ENCODE measurements around the gene GALNT1. TPM values are rescaled to one million over a fixed set of nuclear protein-coding genes. Genes with fewer than 3 reads are reported as not detected.

GALNT1 gene
- polyA plus RNA-seq, 1 donor (not counting 4 experiments of a cell fraction or from before 2014, with no cell fraction given), result 69.4 TPM

DNA sequence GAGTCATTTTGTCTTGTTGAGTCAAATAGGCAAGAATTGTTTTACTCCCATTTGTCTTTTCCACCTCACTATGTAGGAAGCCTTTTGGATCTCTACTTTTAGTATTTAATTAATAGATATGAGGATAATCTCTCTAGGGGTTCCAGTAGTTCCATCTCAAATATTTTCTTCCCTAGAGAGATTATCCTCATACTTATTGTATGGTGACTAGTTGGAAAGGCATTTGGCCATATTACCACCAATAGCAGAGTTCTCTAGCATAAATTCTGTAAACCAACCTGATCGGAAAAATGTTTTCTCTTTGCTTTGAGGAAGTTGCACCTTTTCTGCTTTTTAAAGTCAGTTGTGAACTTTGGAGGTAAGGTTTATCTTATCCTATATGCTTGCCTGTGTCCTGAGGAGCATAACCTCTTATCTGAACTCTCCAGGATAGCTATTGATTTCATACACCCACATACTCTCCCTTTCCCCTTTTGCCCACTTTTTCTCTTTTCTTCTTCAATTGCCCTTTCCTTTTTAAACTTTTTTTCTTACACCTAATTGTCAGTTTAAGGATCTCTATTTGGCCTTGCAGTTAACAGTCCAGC is 100.8 kb downstream of the GALNT1 start:
- TF ChIP-seq CTCF (optimal IDR thresholded peaks at IDR 0.05 in 1 of 3, IDR thresholded peaks at IDR 0.05 in 1 of 3, conservative IDR thresholded peaks at IDR 0.05 in 1 of 3; ENCODE audit: extremely low read depth in 1 of 3, insufficient read depth in 2 of 3, low read length in 3 of 3) (no peak), EZH2 (IDR thresholded peaks at IDR 0.05; ENCODE audit: low read length) (no peak)
- Histone ChIP-seq H4K20me1 (ENCODE audit: control insufficient read depth, extremely low read depth, insufficient read depth, low read length) (no peaks in the 10 kb centered on the region), H2AFZ (ENCODE audit: control insufficient read depth, low read length) (no peak overlapping the region), H3K79me2 (ENCODE audit: control insufficient read depth, insufficient read depth, low read length) (no peaks in the 10 kb centered on the region), H3K27me3 (ENCODE audit: control insufficient read depth, extremely low read depth, insufficient read depth, low read length) (no peaks in the 10 kb centered on the region), H3K9ac (ENCODE audit: control insufficient read depth, extremely low read depth, insufficient read depth, low read length) (no peak overlapping the region), H3K4me1 (ENCODE audit: control insufficient read depth, extremely low read depth, insufficient read depth, low read length) (no peaks in the 10 kb centered on the region), H3K9me3 (ENCODE audit: control insufficient read depth, low read depth, low read length) (no peaks in the 10 kb centered on the region), H3K4me2 (ENCODE audit: control insufficient read depth, extremely low read depth, insufficient read depth, low read depth, low read length) (no peak overlapping the region), H3K36me3 (ENCODE audit: control insufficient read depth in 2 of 2, extremely low read depth in 1 of 2, insufficient read depth in 2 of 2, low read length in 2 of 2) (peaks cover 3% of the 10 kb centered on the region in 2 experiments), H3K9me1 (ENCODE audit: control insufficient read depth, extremely low read depth, insufficient read depth, low read length) (no peaks in the 10 kb centered on the region), H3K4me3 (ENCODE audit: control insufficient read depth in 2 of 3, extremely low read depth in 1 of 3, insufficient read depth in 2 of 3, low read depth in 1 of 3, low read length in 3 of 3) (no peak overlapping the region), H3K27ac (ENCODE audit: control insufficient read depth, insufficient read depth, low read length) (no peak overlapping the region)
- dilution Hi-C loops (cut with MboI; ENCODE audit: extremely low pct_ligation_motif_present, low sequenced_read_pairs), result no loop called here
- FAIRE-seq (peak; percentile 43), DNase-seq (ENCODE audit: low read depth, low spot score) (no peak)

GRCh38 chr18:35683021-35683420 is 101.5 kb downstream of the GALNT1 start:
- Histone ChIP-seq H3K36me3 (ENCODE audit: control insufficient read depth in 2 of 2, extremely low read depth in 1 of 2, insufficient read depth in 2 of 2, low read length in 2 of 2) (peaks cover 3% of the 10 kb centered on the region in 2 experiments), H3K4me3 (ENCODE audit: control insufficient read depth in 2 of 3, extremely low read depth in 1 of 3, insufficient read depth in 2 of 3, low read depth in 1 of 3, low read length in 3 of 3) (no peak overlapping the region), H3K9ac (ENCODE audit: control insufficient read depth, extremely low read depth, insufficient read depth, low read length) (no peak overlapping the region), H3K27me3 (ENCODE audit: control insufficient read depth, extremely low read depth, insufficient read depth, low read length) (no peaks in the 10 kb centered on the region), H3K4me1 (ENCODE audit: control insufficient read depth, extremely low read depth, insufficient read depth, low read length) (no peaks in the 10 kb centered on the region), H3K9me3 (ENCODE audit: control insufficient read depth, low read depth, low read length) (no peaks in the 10 kb centered on the region), H3K4me2 (ENCODE audit: control insufficient read depth, extremely low read depth, insufficient read depth, low read depth, low read length) (no peak overlapping the region), H2AFZ (ENCODE audit: control insufficient read depth, low read length) (no peak overlapping the region), H3K9me1 (ENCODE audit: control insufficient read depth, extremely low read depth, insufficient read depth, low read length) (no peaks in the 10 kb centered on the region), H3K79me2 (ENCODE audit: control insufficient read depth, insufficient read depth, low read length) (no peaks in the 10 kb centered on the region), H4K20me1 (ENCODE audit: control insufficient read depth, extremely low read depth, insufficient read depth, low read length) (no peaks in the 10 kb centered on the region), H3K27ac (ENCODE audit: control insufficient read depth, insufficient read depth, low read length) (no peak overlapping the region)
- dilution Hi-C loops (cut with MboI; ENCODE audit: extremely low pct_ligation_motif_present, low sequenced_read_pairs), result no loop called here
- DNase-seq (ENCODE audit: low read depth, low spot score) (no peak), FAIRE-seq (no peak)
- TF ChIP-seq EZH2 (IDR thresholded peaks at IDR 0.05; ENCODE audit: low read length) (no peak), CTCF (optimal IDR thresholded peaks at IDR 0.05 in 1 of 3, IDR thresholded peaks at IDR 0.05 in 1 of 3, conservative IDR thresholded peaks at IDR 0.05 in 1 of 3; ENCODE audit: extremely low read depth in 1 of 3, insufficient read depth in 2 of 3, low read length in 3 of 3) (no peak)

Measured in keratinocyte (primary cell).